HL-60 (cell line): Measurements from ENCODE around the gene RSPO3.
A peak's percentile ranks its signal among the peaks of the same experiment; 100 is the strongest.

ENCODE experiments used
- DNase-seq, 2 experiments: peaks; one replicate each; pipeline ENCODE4 v3.0.0-alpha.2; 2010 to 2020; ENCODE audit warnings: low read depth in 1 of 2, low spot score in 1 of 2
- H3K27ac ChIP-seq: fragments of 250-450 bp; sonication (Bioruptor Pico); replicated peaks from 2 replicates; pipeline ENCODE4 v1.5.1; 2020; ENCODE audit warnings: mild to moderate bottlenecking, moderate library complexity
- H3K27me3 ChIP-seq: fragments of 250-450 bp; sonication (Bioruptor Pico); 2 replicates; pipeline ENCODE4 v1.5.1; 2021; ENCODE audit warnings: mild to moderate bottlenecking, moderate library complexity; ENCODE audit not compliant: insufficient read depth, poor library complexity, severe bottlenecking
- H3K4me3 ChIP-seq: replicated peaks from 2 replicates; pipeline ENCODE4 v1.5.1; 2011; ENCODE audit warnings: mild to moderate bottlenecking, control low read depth, low read length; ENCODE audit not compliant: insufficient read depth
- GABPA ChIP-seq: IDR thresholded peaks from 2 replicates; pipeline ENCODE4 v1.6.1; 2012; ENCODE audit warnings: low read depth
- POLR2AphosphoS5 ChIP-seq: IDR thresholded peaks from 2 replicates; pipeline ENCODE4 v1.6.1; 2012; ENCODE audit warnings: low read depth
- SPI1 ChIP-seq: IDR thresholded peaks from 2 replicates; pipeline ENCODE4 v1.6.1; 2012; ENCODE audit warnings: low read depth, mild to moderate bottlenecking, borderline replicate concordance
- TF ChIP-seq, protein P1 (sequence below): IDR thresholded peaks from 2 replicates; pipeline ENCODE4 v1.6.1; 2012; ENCODE audit warnings: low read depth; ENCODE audit not compliant: insufficient replicate concordance
- TF ChIP-seq, protein P2 (sequence below): IDR thresholded peaks from one replicate; pipeline ENCODE4 v1.5.1; 2011; ENCODE audit warnings: low read length, control low read depth, inconsistent platforms; ENCODE audit not compliant: insufficient read depth

The RSPO3 gene

GRCh38 chr6:127129251-127129650 lies 10.8 kb downstream of the RSPO3 start:
- peaks cover 4% of the 10 kb centered on the region for H3K27me3 ChIP-seq
- DNase-seq: no peak
- no peak overlapping the region for H3K27ac ChIP-seq
- H3K4me3 ChIP-seq: no peak overlapping the region
- no peak for TF ChIP-seq POLR2AphosphoS5

DNA sequence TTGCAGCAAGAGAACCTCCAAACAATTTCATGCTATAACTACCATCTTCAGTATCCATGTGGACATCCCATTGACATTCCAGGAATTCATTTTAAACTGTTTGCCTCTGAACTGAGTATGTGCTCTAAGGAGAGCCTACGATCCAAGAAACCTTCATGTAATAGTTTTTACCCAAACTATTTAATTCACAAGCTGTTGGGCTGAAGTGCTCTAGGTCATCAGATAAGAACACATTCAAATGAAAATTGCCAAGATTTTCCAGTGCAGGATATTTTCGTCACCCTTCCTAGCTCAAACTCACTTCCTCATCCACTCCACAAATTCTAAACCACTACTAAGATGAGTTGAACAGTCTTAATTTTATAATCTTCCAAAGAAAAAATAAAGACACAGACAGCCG lies 12.8 kb downstream of the RSPO3 start:
- no peaks in the 10 kb centered on the region for H3K27me3 ChIP-seq
- no peak for DNase-seq
- no peak overlapping the region for H3K27ac ChIP-seq
- TF ChIP-seq POLR2AphosphoS5: no peak
- TF ChIP-seq SPI1: 0 out of 2 replicates have a peak, but pooled peaks have one; percentile 12
- H3K4me3 ChIP-seq: no peak overlapping the region

DNA sequence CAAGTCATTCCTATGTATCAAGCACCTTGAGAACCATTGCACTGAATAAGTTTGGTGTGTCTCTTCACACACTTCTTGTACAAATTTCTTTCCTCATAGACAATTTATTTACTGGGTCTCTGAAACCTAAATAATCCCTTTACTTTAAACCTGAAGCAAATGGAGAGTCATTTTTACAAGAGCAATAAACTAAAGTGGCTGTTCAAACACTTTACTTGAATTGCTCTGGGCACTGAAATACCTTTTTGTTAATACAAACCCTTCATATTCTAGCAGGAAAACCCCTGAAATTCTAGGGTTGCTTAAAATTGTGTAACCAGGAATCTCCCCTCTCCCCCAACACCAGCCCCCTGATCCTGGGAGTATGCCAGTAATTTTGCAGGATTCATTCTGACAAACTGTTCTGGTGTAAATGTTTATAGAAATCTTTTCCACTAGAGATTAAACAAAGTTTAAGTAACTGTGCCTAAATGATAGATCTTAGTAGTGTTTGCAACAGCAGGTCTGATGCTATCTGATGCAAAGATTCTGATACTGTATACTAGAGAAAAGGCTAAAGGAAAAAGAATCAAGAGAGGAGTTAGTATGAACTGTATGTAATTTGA lies 13.4 kb downstream of the RSPO3 start:
- Histone ChIP-seq H3K27ac (no peak overlapping the region), H3K27me3 (no peaks in the 10 kb centered on the region), H3K4me3 (no peak overlapping the region)
- no peak for TF ChIP-seq POLR2AphosphoS5
- TF ChIP-seq, protein P1, sequence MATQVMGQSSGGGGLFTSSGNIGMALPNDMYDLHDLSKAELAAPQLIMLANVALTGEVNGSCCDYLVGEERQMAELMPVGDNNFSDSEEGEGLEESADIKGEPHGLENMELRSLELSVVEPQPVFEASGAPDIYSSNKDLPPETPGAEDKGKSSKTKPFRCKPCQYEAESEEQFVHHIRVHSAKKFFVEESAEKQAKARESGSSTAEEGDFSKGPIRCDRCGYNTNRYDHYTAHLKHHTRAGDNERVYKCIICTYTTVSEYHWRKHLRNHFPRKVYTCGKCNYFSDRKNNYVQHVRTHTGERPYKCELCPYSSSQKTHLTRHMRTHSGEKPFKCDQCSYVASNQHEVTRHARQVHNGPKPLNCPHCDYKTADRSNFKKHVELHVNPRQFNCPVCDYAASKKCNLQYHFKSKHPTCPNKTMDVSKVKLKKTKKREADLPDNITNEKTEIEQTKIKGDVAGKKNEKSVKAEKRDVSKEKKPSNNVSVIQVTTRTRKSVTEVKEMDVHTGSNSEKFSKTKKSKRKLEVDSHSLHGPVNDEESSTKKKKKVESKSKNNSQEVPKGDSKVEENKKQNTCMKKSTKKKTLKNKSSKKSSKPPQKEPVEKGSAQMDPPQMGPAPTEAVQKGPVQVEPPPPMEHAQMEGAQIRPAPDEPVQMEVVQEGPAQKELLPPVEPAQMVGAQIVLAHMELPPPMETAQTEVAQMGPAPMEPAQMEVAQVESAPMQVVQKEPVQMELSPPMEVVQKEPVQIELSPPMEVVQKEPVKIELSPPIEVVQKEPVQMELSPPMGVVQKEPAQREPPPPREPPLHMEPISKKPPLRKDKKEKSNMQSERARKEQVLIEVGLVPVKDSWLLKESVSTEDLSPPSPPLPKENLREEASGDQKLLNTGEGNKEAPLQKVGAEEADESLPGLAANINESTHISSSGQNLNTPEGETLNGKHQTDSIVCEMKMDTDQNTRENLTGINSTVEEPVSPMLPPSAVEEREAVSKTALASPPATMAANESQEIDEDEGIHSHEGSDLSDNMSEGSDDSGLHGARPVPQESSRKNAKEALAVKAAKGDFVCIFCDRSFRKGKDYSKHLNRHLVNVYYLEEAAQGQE: no peak
- TF ChIP-seq, protein P2, sequence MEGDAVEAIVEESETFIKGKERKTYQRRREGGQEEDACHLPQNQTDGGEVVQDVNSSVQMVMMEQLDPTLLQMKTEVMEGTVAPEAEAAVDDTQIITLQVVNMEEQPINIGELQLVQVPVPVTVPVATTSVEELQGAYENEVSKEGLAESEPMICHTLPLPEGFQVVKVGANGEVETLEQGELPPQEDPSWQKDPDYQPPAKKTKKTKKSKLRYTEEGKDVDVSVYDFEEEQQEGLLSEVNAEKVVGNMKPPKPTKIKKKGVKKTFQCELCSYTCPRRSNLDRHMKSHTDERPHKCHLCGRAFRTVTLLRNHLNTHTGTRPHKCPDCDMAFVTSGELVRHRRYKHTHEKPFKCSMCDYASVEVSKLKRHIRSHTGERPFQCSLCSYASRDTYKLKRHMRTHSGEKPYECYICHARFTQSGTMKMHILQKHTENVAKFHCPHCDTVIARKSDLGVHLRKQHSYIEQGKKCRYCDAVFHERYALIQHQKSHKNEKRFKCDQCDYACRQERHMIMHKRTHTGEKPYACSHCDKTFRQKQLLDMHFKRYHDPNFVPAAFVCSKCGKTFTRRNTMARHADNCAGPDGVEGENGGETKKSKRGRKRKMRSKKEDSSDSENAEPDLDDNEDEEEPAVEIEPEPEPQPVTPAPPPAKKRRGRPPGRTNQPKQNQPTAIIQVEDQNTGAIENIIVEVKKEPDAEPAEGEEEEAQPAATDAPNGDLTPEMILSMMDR: no peak
- no peak for TF ChIP-seq SPI1
- no peak for TF ChIP-seq GABPA
- no peak for DNase-seq

GRCh38 chr6:127134136-127134535 lies 15.7 kb downstream of the RSPO3 start:
- no peak for DNase-seq
- Histone ChIP-seq H3K27me3 (peaks cover 3% of the 10 kb centered on the region), H3K4me3 (no peak overlapping the region), H3K27ac (no peak overlapping the region)
- TF ChIP-seq, protein P2: no peak
- TF ChIP-seq SPI1: no peak
- no peak for TF ChIP-seq GABPA
- no peak for TF ChIP-seq POLR2AphosphoS5
- TF ChIP-seq, protein P1: no peak

DNA sequence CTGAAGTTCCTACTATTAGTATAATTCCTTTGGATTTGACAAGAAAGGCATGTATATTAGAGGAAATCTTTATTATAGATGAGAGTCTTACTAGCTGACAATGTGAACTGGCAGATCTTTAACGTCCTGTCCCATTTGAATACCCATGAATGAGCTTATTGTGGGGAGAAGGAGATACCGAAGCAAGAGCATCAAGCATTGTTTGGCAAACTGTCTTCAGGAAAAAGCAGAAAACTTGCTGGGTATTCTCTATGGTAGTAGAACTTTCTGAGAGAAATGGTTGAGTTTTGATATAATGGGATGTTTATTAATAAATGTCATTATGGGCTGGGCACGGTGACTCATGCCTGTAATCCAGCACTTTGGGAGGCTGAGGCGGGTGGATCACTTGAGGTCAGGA lies 18.3 kb downstream of the RSPO3 start:
- DNase-seq: no peak
- H3K27me3 ChIP-seq: peaks cover 3% of the 10 kb centered on the region
- no peak overlapping the region for H3K27ac ChIP-seq
- no peak overlapping the region for H3K4me3 ChIP-seq
- TF ChIP-seq, protein P1: no peak
- TF ChIP-seq, protein P2: no peak
- TF ChIP-seq GABPA: no peak
- no peak for TF ChIP-seq POLR2AphosphoS5
- TF ChIP-seq SPI1: no peak
